Measurements from ENCODE around the gene ABCC2.

The ABCC2 gene

GRCh38 chr10:99770408-99771045 is 11.9 kb upstream of the ABCC2 start:
- DNase-seq (ENCODE audit: low read depth, low spot score): no peak

DNA sequence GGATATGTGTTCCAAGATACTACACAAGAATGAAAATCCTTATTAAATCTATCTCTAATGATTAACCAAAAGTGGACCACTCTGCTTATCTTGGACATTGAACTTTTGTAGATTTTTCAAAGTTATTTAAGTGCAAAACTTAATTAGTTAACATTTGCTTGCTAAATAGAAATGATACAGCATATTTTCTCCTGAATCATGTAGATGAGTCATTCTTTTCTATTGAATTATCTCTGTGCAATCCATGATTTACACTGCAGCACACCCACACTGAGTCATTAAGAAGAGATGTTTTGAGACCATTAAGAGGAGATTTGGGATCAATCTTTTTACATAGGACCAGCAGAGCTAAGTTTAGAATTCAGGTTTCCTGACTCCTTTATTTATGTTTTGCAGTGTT is 6.6 kb upstream of the ABCC2 start:
- peak; percentile 59 for DNase-seq (ENCODE audit: low read depth, low spot score)

- no peak for DNase-seq (ENCODE audit: low read depth, low spot score)
Observed at GRCh38 chr10:99777918-99778714, 4.3 kb upstream of the ABCC2 start.

DNA sequence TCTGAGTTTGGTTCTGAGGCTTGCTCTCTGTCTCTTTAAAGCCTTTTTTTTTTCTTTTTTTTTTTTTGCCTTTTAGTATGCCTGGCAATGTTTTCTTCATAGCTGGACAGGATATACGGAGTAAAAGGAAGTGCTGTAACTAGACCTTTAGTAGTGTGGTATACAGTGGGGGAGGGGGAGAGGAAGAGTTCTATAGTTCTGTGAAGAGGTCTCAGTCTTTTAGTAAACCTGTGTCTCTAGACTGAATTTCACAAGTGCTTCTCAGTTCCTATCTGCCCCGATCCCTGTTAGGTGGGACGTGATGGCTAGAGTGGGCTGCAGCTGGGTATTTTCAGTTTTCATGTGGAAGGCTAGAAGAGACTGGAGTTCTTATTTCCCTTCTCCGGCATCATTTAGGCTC is 3.1 kb upstream of the ABCC2 start:
- DNase-seq (ENCODE audit: low read depth, low spot score): peak; percentile 29

- DNase-seq (ENCODE audit: low read depth, low spot score): no peak
Observed at GRCh38 chr10:99781734-99782429, 558 bp upstream of the ABCC2 start.

DNA sequence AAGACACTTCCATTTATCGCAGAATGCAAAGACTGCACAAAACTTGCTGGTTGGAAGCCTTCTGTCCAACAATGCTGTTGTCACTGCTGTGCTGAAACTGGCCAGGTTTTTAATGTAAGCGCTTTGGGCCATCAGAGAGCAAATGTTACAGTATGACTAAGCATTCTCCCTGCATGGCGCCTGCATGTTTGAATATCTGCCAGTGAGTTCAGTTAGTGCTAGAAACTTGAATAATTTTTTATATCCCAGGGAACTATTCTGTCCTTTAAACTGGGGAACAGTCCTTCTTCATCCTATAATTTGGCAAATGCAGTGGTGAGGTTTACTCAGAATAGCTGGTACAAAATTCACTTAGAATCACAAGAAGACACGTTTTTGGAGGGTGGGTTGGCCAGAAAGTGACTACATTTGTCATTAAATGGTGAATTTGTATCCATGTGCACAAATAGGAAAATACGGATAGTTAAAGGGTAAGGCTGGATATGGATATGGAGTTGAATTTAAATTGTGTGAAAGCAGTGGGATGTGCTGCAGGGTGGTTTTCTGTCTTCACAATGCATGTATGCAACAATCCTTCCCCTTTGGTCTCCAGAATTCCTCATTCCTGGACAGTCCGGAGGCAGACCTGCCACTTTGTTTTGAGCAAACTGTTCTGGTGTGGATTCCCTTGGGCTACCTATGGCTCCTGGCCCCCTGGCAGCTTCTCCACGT is 1.7 kb downstream of the ABCC2 start:
- DNase-seq (ENCODE audit: low read depth, low spot score): peak; percentile 84

DNA sequence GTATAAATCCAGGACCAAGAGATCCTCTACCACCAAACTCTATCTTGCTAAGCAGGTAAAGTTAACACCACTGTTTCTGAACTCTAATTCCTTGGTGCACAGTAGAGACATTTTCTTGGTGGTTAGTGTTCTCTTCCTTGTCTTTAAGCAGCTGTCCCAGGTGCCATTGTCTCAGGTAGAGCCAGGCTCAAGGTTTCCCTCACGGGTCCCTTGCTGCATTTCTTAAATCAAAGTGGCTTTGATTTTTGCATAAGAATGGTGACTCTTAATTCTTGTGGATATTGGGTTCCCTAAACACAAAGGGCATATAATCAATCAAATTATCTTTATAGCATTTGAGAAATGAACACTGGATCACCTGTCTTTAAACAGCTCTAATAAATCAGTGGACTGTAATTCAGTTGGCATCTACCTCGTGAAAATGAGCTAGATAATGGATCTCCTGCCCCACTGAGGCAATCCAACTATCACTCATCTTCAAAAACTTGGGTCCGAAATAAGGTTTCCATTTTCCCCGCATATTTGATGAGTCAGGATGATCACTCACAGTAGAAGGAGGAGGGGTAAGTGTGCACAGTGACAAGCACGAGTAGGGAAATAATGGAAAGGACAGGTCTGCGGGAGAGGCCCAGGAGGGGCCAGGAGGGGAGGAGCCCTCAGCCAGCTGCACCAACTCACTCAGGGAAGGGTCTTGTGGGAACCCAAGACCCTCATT is 2.4 kb downstream of the ABCC2 start:
- DNase-seq (ENCODE audit: low read depth, low spot score): no peak

DNA sequence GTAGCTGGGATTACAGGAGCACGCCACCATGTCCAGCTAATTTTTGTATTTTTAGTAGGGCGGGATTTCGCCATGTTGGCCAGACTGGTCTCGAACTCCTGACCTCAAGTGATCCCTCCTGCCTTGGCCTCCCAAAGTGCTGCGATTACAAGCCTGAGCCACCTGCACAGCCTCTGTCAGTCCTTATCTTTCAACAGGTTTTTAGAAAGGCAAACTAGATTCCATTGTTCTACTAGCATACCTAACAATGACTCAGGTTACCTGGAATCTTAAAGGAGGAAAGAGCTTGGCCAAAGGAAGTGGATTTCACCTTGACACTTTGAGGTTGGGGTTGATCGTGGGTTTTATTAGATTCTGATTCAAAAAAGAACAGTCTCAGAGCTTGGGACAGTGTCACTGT is 3.2 kb downstream of the ABCC2 start:
- no peak for DNase-seq (ENCODE audit: low read depth, low spot score)

DNA sequence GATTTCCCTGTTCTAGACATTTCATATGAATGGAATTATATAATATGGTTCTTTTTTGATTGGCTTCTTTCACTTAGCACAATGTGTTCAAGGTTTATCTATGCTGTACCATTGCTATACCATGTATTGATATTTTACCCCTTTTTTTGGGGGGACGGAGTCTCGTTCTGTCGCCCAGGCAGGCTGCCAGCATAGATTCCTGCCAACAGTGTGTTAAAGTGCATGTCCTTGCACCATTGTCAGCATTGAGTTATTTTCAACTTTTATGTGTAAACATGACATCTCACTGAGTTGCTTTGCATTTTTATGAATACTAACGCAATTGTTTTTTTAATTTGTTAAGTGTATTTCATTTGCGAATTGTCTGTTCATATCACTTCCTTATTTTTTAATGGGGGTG is 4.9 kb downstream of the ABCC2 start:
- no peak for DNase-seq (ENCODE audit: low read depth, low spot score)

- no peak for DNase-seq (ENCODE audit: low read depth, low spot score)
Observed at GRCh38 chr10:99787782-99788445, 5.5 kb downstream of the ABCC2 start.

- DNase-seq (ENCODE audit: low read depth, low spot score): peak; percentile 84
Observed at GRCh38 chr10:99788598-99789256, 6.3 kb downstream of the ABCC2 start.

GRCh38 chr10:99791831-99792230 is 9.4 kb downstream of the ABCC2 start:
- DNase-seq (ENCODE audit: low read depth, low spot score): no peak

DNA sequence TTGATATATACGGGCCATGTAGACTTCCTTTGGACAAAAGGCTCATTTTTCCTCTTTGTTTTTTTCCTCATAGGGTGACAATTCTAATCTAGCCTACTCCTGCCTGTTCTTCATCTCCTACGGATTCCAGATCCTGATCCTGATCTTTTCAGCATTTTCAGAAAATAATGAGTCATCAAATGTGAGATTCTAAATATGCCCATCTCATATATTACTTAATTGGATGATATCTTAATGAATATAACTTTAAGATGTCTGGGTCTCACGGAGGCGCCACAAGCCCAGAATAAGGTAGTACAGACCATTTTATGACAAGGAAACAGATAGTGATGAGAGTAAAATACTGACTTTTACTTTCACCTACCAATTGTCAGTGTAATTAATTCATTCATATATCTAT is 11.4 kb downstream of the ABCC2 start:
- DNase-seq (ENCODE audit: low read depth, low spot score): no peak

GRCh38 chr10:99796928-99797327 is 14.5 kb downstream of the ABCC2 start:
- no peak for DNase-seq (ENCODE audit: low read depth, low spot score)

- DNase-seq (ENCODE audit: low read depth, low spot score): no peak
Observed at GRCh38 chr10:99798031-99798430, 15.6 kb downstream of the ABCC2 start.

GRCh38 chr10:99798920-99799319 is 16.5 kb downstream of the ABCC2 start:
- no peak for DNase-seq (ENCODE audit: low read depth, low spot score)

DNA sequence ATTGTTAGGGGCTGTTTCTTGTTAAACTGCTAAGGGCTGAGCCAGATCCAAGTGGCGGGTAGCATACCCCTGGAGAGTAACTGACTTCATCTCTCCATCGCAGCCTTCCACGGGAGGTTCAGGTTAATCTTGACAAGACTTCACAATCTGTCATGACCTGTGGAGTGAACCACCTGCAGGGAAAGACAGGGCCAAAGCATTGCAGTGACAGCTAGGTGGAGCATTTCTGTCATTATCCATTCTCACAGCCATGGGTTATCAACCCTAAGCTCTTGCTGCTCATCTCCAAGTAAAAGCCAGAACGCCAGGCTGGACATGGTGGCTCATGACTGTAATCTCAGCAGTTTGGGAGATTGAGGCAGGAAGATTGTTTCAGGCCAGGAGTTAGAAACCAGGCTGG is 17.2 kb downstream of the ABCC2 start:
- no peak for DNase-seq (ENCODE audit: low read depth, low spot score)

DNA sequence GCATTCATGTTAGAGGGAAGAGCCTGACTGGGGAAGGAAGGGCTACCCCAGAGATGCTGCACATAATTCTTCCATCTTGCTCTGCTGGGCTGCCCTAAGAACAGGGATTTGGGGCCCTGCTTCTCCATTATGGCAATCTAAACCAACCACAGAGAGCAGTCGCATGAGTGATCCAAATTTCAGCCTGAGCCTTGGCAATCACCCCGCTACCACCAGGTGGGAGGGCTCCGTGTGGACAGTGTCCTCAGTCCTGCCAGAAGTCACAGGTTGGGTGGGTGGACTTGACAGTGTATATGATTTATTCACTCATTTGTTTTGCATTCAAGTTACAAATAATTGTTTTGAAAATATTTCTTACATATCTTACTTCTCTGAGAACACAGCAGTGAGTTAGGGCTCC is 22.0 kb downstream of the ABCC2 start:
- DNase-seq (ENCODE audit: low read depth, low spot score): no peak

DNA sequence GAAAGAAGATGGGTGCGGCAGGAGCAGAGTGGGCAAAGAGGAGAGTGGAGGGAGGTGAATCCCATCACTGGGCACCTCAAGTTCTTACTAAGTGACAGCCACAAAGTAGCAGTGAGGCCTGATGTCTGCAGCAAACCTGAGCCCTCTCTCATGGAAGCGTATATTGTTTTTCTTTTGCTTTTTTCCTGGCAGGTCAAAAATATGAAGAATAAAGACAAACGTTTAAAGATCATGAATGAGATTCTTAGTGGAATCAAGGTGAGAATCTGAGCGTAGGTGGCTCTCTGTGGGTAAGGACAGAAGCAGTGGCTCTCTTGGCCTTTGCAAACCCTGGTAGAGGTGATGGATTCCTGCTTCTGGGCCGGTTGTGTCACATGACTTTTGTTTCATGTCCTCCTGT is 22.8 kb downstream of the ABCC2 start:
- DNase-seq (ENCODE audit: low read depth, low spot score): no peak

- DNase-seq (ENCODE audit: low read depth, low spot score): no peak
Observed at GRCh38 chr10:99806091-99806490, 23.7 kb downstream of the ABCC2 start.

All from astrocyte of the hippocampus (primary cell).